Pulmonary artery endothelial cell (primary cell): ENCODE measurements around the gene KRT33A. TPM values are rescaled to one million over a fixed set of nuclear protein-coding genes. Genes with fewer than 3 reads are reported as not detected.
"Not testable (repeated sequence)": the region's sequence is repeated elsewhere in the genome, so short reads cannot be mapped to it uniquely, and the experiment has no call there.

Experiments used
- DNase-seq: peaks from one replicate; pipeline ENCODE4 v3.0.0-alpha.2; 2011; ENCODE audit warnings: low read depth, low spot score
- total RNA-seq: library from RNA; depleted of rRNA; stranded (reverse); fragments of >200 nt; gene quantifications from 2 replicates; pipeline ENCODE4 v1.2.3, GENCODE V29; 2014

KRT33A gene
- not detected in 2 replicates for total RNA-seq

GRCh38 chr17:41350381-41350878 lies at the start of gene KRT33A:
Gene KRT33A (minus strand): TSS chr17:41350828. CDS start chr17:41350767, 61 bp downstream.
- DNase-seq, result not testable (repeated sequence)

GRCh38 chr17:41396996-41397660 lies 46.5 kb upstream of the KRT33A start, which contains the start of gene KRT31:
Gene KRT31 (minus strand): TSS chr17:41397608. CDS start chr17:41397539, 69 bp downstream.
- no peak for DNase-seq

- no peak for DNase-seq
Measured at GRCh38 chr17:41396340-41396739, 45.7 kb upstream of the KRT33A start.

GRCh38 chr17:41395611-41396010 lies 45.0 kb upstream of the KRT33A start:
- no peak for DNase-seq

- DNase-seq, result not testable (repeated sequence)
Measured at GRCh38 chr17:41395044-41395443, 44.4 kb upstream of the KRT33A start.

GRCh38 chr17:41394254-41394996 lies 43.8 kb upstream of the KRT33A start:
- DNase-seq, result no peak

GRCh38 chr17:41393826-41394225 lies 43.2 kb upstream of the KRT33A start:
- DNase-seq, result no peak

- no peak for DNase-seq
Measured at GRCh38 chr17:41393294-41393693, 42.7 kb upstream of the KRT33A start.

- no peak for DNase-seq
Measured at GRCh38 chr17:41392278-41392677, 41.6 kb upstream of the KRT33A start.

- no peak for DNase-seq
Measured at GRCh38 chr17:41391535-41391934, 40.9 kb upstream of the KRT33A start.

- no peak for DNase-seq
Measured at GRCh38 chr17:41390411-41390938, 39.8 kb upstream of the KRT33A start.

GRCh38 chr17:41387670-41388069 lies 37.0 kb upstream of the KRT33A start:
- no peak for DNase-seq

GRCh38 chr17:41386227-41386626 lies 35.6 kb upstream of the KRT33A start:
- DNase-seq, result no peak

GRCh38 chr17:41383690-41384089 lies 33.1 kb upstream of the KRT33A start:
- no peak for DNase-seq

- DNase-seq, result no peak
Measured at GRCh38 chr17:41382394-41382793, 31.8 kb upstream of the KRT33A start.

- not testable (repeated sequence) for DNase-seq
Measured at GRCh38 chr17:41381943-41382342, 31.3 kb upstream of the KRT33A start, which contains the start of gene KRT34. Gene KRT34 (minus strand): TSS chr17:41382306. CDS start chr17:41382246, 60 bp downstream.

- not testable (repeated sequence) for DNase-seq
Measured at GRCh38 chr17:41380091-41380490, 29.5 kb upstream of the KRT33A start.

GRCh38 chr17:41377546-41377945 lies 26.9 kb upstream of the KRT33A start:
- peak; percentile 33 for DNase-seq

- no peak for DNase-seq
Measured at GRCh38 chr17:41369713-41370112, 19.1 kb upstream of the KRT33A start, which contains the start of gene KRT33B. Gene KRT33B (minus strand): TSS chr17:41369813. CDS start chr17:41369750, 63 bp downstream.

- DNase-seq, result no peak
Measured at GRCh38 chr17:41369023-41369422, 18.4 kb upstream of the KRT33A start.

GRCh38 chr17:41367426-41368075 lies 16.9 kb upstream of the KRT33A start:
- no peak for DNase-seq
